HG03064 (cell line): ENCODE results near the gene TMTC4.
"Not testable (repeated sequence)": the region's sequence is repeated elsewhere in the genome, so short reads cannot be mapped to it uniquely, and the experiment has no call there.

Experiments used
- ATAC-seq: cut with Tn5 transposase; IDR thresholded peaks from one replicate; pipeline ENCODE4 v1.9.1; 2021; ENCODE audit warnings: low read depth; ENCODE audit not compliant: unreplicated experiment

The TMTC4 gene

DNA sequence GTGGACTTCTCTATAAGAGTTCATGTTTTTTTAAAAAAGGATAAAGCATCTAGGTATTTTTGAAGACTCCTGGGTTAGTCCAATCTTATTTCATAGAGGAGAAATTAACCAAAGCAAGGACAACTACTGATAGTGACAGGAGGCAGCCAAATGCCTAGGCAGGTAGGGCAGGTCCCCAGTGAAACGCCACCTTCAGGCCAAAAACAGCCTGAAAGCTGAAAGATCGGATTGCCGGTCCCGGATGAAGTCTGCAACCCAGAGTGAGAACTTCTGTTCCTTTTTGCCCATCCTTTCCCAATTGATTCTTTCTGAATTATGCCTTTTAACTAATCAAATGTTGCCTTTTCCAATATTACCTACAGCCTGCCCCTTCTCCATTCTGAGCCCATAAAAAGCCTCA, 79.9 kb downstream of the TMTC4 start:
- ATAC-seq, result no peak

DNA sequence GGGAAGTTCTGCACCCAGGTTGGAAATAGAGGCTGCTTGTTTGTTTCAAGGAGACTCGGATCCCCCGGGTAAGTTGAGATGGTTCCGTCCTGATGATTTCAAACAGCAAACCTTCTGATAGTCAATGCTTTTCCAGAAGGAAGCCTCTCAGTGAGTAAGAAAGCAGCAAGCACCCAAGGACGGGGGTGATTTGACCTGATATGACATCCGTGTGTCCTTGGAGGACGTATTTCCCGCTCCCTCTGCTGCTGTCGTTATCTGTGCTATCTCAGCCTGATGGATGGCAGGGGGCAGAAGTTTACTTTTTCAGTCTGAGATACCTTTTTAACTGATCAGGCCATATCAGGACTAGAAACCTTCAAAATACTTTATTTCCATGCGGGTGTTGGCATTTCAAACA, 80.3 kb downstream of the TMTC4 start:
- no peak for ATAC-seq

DNA sequence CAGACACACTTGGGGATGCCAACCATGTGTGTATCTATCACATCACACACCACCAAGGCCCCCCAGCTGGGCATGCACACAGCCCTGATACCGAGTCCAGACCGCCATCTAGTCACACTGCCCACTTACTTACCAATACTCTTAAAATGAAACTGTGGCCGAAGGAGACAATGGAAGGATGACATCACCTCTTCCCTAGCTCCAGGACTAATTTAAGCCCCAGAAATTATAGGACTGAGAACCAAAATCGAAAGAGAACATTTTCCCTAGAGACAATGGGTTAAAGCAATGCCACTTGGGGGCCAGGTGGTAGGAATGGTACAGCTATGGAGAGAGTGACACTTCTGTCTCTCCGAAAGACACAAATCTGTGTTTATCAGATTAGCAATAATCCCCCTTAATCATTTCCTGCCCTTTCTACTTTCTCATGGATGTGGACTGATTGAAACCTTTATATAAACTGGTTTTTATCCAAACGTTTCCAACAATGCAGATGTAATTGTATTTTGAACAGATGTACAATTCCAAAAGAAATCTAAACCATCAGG, 85.3 kb downstream of the TMTC4 start:
- ATAC-seq, result no peak

DNA sequence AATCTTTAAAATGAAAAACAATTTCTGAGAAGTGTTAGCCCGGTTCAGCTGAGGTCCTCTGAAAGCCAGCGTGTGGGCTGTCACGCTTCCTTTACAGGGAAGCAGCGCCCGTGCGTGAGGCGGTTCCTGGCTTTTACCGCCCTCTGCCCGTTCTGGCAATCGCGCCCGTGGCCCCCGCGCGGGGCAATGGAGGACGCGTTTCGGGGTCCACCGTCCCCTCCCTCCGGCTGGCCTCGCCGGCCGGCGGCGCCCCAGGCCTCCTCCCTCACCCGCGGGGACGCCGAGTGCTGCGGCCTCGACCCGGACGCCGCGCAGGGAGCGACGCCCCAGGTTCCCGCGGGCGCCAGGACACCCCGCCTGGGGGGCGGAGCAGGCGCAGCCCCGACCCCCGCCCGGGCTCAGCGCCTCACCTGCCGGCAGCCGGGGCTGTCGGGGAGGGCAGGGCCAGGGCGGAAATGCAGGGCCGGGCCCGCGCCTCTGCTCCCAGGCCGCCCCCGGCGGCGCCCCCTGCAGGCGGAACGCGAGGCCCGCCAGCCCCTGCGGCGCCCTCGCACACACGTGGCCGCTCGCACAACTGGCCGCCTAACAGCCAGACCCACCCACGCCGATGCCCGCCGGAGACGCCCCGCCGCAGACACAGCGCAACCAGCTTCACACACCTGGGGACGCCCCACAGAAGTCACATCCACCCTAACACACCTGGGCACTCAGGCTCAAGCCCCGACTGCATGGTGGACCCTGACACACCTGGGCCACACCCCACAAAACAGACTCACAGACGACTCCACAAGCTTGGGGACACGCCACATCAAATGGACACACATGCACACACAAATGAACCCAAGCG, 86.0 kb downstream of the TMTC4 start, which contains the start of gene GGACT:
TSS of gene GGACT (minus strand) at position 459 of the 847 bp plus-strand sequence. CDS start 56,198 bp downstream, outside the sequence.
- ATAC-seq, result peak; percentile 98

DNA sequence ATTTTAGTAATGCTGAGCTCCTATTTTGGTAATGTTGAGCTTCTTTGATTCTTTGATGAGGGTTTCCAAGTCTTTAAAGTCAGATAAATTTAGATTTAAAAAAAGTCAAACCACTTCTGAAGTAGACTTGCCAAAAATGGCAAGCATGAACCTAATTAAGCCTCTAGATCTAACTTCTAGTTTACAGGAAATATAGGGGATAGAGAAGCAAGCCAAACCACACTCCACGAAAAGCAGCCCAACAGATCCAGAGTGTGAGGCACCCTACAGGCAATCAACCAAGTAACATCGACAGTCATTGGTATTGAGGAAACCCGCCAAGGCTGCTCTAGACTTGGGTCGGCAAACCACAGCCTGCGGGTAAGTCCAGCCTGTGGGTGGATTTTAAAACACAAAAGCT, 89.7 kb downstream of the TMTC4 start:
- no peak for ATAC-seq

DNA sequence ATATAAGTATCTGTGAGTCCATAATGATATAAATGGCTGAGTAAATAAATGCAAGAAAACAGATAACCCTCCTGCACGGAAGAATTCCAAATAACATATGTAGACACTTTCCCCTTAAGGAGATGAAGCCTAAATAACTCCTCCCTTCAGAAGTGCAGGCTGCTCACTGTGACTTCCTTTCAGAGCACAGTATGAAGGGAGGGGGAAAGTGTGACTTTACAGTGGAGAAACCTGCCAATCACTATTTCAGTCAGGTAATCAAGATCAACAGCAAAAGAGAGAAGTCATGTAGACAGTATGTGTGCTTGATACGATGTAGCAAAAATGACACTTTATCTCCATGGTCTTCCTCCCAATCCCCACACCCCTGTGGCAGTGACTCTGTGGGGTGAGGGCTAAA, 93.1 kb downstream of the TMTC4 start:
- ATAC-seq, result no peak

DNA sequence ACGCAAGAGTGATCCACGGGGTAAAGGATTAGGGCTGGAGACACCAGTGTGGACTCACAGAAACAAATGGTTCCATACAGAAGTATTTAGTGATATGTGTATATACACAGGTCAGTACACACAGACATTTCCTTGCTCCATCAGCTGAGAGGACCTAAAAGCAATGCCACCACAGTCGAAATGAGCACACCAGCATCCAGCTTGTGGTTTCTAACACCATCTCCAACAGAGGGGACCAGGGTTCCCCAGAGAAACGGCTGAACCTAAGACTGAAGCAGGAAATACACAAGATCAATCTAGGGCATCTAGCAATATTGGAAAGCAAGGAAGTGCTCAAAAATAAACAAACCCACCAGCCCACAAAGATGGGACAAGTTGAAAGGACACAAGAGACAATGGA, 93.6 kb downstream of the TMTC4 start:
- no peak for ATAC-seq

DNA sequence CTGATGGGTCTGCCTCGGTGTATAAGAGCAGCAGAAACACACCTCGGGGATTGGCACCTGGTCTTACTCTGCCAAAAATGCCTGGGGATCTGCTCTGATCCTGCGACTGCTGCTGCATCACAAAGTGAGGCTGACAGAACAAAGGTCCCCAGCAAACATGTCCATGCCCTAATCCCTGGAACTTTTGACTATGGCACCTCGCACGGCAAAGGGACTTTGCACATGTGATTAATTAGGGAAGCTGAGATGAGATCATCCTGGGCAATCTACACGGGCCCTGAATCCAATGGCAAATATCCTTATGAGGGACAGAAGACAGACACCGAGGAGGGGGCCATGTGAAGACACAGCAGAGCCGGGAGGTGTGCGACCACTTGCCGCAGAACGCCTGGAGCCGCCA, 94.5 kb downstream of the TMTC4 start:
- ATAC-seq, result no peak

DNA sequence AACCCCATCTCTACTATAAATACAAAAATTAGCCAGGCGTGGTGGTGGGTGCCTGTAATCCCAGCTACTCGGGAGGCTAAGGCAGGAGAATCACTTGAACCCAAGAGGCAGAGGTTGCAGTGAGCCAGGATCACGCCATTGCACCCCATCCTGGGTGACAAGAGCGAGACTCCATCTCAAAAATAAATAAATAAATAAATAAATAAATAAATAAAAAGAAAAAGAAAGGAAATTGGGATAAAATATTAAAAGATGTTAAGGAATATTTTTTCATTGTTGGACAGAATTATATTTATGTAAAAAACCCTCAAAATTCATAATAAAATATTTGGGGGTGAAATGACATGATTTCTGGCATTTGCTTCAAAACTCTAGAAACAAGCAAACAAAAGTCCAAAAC, 97.4 kb downstream of the TMTC4 start:
- not testable (repeated sequence) for ATAC-seq

DNA sequence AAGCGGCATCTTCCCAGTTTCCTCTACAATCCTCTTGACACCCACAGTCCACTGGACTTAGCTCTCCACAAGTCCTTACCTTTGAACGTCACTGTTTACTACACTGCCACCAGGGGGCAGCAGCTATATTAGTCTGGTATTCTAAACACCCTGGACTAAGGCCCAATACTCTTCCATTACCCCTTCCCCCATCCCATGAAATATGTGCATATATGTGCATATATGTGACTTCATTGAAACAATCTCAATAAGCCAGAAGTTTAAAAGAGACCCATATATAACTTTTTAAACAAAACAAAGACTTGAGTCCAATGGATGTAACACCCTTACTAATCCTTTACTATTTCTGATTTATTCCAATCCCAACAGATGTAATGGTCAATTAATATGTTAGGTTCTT, 101.5 kb downstream of the TMTC4 start:
- ATAC-seq, result peak; percentile 92

DNA sequence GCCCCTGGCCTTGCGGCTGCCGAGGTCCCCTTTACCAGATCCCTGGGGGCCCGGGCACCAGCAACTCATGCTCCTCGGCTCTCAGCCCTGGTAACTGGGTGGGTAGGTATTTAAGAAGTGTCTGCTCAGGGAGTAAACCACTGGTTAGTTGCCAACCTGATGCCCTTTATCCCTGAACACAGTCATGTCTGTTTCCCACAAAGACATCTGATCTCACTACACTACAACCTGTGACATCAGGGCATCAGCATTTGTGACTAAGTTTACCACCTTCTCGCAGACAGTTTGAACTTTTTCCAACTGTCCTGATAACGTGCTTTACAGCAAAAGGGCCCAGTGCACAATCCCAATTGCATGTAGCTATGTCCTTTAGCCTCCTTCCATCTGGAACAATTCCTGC, 108.1 kb downstream of the TMTC4 start:
- no peak for ATAC-seq

DNA sequence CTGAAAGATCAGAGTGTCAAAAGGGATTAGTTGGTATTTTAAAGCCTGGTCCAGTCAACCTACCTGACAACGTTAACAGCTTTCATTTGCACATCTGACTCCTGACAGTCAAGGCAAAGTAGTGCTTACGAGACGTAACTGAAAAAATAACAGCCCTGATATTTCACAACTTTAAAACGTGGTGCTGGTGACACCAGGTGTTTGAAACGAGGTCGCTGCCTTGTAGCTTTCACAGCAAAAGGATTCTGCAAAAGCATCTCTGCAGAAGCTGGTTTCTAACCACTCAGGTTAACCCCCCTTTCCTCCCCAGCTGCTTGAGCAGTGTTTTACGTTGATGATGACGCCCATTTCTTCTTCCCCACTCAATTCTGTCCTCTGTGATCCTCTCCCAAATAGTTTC, 109.3 kb downstream of the TMTC4 start:
- ATAC-seq, result no peak

DNA sequence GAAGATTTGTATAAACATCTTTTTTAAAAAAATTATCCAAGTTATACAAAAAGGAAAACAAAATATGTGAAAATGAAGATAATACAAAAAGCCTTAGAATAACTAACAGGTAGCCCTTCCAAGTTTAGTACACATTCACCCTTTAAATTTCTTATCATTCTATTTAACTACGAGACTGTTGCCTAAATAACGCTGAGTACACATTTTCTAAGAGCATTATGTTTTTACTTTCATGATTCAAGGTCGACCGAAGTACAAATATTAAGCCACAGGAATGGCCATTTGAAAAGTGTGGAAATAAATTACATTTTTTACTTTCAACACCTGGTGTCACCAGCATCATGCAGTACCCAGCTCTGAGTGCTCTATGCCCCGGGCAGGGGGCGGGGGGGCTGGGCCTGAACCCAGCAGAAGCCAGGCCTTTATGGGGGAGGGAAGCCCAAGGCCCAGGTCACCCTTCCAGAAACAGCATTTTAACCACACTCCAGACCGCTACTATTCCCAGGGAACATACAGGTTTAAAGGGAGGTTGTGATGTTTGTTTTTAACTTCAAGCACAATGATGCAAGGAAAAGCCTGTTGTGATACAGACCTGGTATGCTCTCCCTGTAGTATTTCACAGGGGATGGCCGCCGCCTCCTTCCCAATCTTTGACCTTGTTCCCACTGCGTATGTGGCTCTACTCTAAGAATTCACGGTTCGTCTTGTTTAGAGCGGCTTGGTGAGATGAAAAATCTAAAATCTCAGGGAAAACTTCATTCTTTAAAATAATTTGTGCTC, 110.0 kb downstream of the TMTC4 start:
- no peak for ATAC-seq

DNA sequence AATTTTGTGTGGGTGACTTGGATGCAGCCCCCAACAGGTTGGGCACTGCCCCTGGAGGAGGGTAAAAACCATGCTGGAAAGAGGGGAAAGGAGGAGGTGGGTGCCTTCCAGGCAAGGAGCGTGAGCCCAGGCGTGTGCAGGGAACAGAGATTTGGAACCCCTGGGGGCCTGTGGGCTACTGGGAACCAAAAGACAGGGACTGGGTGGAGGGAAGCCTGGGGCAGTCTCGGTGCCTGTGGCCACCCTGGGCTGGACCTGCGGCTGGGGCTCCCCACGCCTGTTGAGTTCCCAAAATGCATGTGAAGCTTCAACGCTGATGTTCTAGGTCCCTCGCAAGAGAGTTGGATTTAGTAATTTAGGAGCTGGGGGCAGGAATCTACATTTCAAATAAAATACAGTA, 110.8 kb downstream of the TMTC4 start:
- no peak for ATAC-seq

DNA sequence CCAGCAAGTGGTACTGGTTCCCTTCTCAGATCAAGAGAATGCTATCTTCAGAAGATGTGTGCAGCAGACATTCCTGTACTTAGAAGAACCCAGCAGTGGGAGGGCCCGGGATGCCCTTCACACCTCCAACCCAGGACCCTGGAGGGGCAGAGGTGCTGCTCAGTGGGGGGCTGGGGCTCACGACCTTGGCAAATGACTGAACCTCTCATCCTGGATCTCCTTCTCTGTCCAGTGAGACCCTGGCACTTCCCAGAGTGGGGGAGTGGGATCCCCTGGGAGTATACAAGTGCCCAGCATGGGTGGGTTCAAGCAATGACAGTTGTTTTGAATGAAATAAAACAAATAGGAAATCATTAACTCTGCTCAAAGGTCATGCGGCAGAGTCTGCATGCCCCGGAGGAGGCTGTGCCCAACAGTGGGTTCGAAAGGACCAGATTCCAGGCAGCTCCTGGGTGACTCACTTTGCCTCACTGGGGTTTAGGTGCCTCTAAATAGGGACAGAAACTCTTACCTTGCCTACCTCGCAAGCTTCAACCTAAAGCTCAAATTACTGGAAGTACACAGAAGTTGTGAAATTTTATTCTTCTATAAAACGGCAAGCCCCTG, 112.9 kb downstream of the TMTC4 start:
- no peak for ATAC-seq

DNA sequence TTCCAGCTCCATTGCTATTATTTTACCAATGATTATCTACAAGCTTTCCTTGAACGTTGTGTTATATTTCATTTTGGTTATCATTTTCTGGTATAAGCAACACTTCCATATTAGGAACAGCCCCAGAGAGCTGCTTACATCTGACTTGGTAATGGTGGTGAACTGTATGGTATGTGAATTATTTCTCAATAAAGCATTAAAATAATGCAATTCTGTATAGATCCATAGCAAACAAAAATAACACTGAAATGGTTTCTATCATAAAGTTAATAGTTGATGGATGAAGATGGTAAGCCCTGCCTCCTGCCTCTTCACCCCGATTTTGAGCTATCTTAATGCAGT, 113.5 kb downstream of the TMTC4 start:
- no peak for ATAC-seq

DNA sequence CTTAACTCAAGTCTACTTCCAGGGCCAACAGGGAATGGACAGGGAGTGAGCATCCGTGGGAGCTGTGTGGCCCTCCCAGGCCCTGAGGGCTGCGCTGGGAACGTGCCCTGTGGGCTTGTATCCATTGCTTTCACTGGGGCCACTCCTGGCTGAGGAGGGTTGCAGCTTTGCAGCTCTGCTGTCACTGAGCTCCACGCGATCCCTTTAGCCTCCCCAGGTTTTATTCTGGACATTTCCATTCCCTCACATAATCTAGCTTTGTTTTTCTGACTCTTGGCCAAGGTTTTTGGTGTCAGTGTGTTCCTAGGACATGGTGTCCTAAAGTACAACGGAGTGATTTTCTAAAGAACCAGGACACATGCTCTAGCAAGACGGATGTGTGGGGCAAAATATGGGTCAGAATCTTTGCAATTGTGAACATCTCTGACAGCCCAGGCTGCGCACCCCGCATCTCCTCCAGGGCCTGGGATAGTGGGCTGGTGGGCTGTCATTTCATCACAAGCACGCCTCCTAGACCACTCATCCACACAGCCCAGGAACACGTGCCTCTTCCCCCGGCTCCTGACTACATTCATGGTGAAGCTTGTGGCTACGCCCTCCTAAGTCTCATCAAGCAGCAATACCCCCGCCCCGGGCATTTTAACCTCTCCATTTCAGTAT, 114.0 kb downstream of the TMTC4 start:
- ATAC-seq, result no peak

DNA sequence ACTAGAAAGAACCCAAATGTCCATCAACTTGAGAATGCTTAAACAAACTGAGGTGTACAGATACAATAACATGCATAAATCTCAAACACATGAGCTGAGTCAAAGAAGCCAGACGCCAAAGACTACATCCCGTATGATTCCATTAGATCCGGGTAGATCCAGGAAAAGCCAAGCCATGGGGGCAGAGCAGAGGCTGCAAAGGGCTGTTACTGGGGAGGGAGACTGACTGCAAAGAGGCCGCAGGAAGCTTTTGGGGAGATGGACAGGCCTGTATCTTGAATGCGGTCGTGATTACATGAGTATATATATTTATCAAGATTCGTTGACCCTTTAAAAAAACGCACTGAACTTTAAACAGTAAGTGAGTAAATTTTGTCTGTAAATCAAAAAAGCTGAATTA, 114.7 kb downstream of the TMTC4 start:
- no peak for ATAC-seq
